H9 (cell line): Measurements from ENCODE around the gene ANAPC1. TPM values are rescaled to one million over a fixed set of nuclear protein-coding genes. Genes with fewer than 3 reads are reported as not detected.
"Not testable (repeated sequence)": the region's sequence is repeated elsewhere in the genome, so short reads cannot be mapped to it uniquely, and the experiment has no call there.

Source experiments
- DNase-seq: peaks from one replicate; pipeline ENCODE4 v3.0.0-alpha.2; 2017
- H2AFZ ChIP-seq: one replicate; pipeline ENCODE4 v1.6.1; 2013; ENCODE audit warnings: mild to moderate bottlenecking, low read length, control low read depth, moderate library complexity
- H2AK5ac ChIP-seq: 2 replicates; pipeline ENCODE4 v1.6.1; 2013; ENCODE audit warnings: low read length, control low read depth, mixed read lengths; ENCODE audit not compliant: insufficient read length
- H2BK120ac ChIP-seq: one replicate; pipeline ENCODE4 v1.6.1; 2013; ENCODE audit warnings: low read depth, mild to moderate bottlenecking, low read length, control low read depth, inconsistent platforms; ENCODE audit not compliant: poor library complexity, severe bottlenecking
- H2BK12ac ChIP-seq: 2 replicates; pipeline ENCODE4 v1.6.1; 2013; ENCODE audit warnings: low read length, control low read depth, mixed read lengths, low read depth; ENCODE audit not compliant: insufficient read length
- H2BK15ac ChIP-seq: 2 replicates; pipeline ENCODE4 v1.6.1; 2013; ENCODE audit warnings: low read depth, low read length, control low read depth
- H2BK20ac ChIP-seq: one replicate; pipeline ENCODE4 v1.6.1; 2013; ENCODE audit warnings: low read depth, mild to moderate bottlenecking, low read length, control low read depth, inconsistent platforms; ENCODE audit not compliant: poor library complexity, severe bottlenecking
- H2BK5ac ChIP-seq: 2 replicates; pipeline ENCODE4 v1.6.1; 2013; ENCODE audit warnings: low read length, control low read depth, mixed read lengths; ENCODE audit not compliant: insufficient read length
- H3K14ac ChIP-seq: 2 replicates; pipeline ENCODE4 v1.6.1; 2013; ENCODE audit warnings: low read length, control low read depth; ENCODE audit not compliant: insufficient read depth
- H3K18ac ChIP-seq: 2 replicates; pipeline ENCODE4 v1.6.1; 2013; ENCODE audit warnings: low read depth, mild to moderate bottlenecking, mixed read lengths, low read length, control low read depth; ENCODE audit not compliant: insufficient read length
- H3K23ac ChIP-seq: 2 replicates; pipeline ENCODE4 v1.6.1; 2013; ENCODE audit warnings: low read length, control low read depth, mixed read lengths, low read depth; ENCODE audit not compliant: insufficient read length
- H3K23me2 ChIP-seq: 2 replicates; pipeline ENCODE4 v1.6.1; 2013; ENCODE audit warnings: low read depth, mild to moderate bottlenecking, mixed read lengths, low read length, control low read depth; ENCODE audit not compliant: insufficient read length, poor library complexity, severe bottlenecking
- H3K27ac ChIP-seq: 2 replicates; pipeline ENCODE4 v1.5.1; 2013; ENCODE audit warnings: low read length, control low read depth, mixed read lengths, low read depth; ENCODE audit not compliant: insufficient read length
- H3K27me3 ChIP-seq: 2 replicates; pipeline ENCODE4 v1.6.1; 2013; ENCODE audit warnings: low read length, control low read depth, inconsistent platforms; ENCODE audit not compliant: insufficient read depth
- H3K4ac ChIP-seq: 2 replicates; pipeline ENCODE4 v1.6.1; 2013; ENCODE audit warnings: low read depth, mild to moderate bottlenecking, control low read depth, inconsistent platforms, low read length, moderate library complexity
- H3K4me1 ChIP-seq: 2 replicates; pipeline ENCODE4 v1.6.1; 2013; ENCODE audit warnings: low read length, control low read depth, inconsistent platforms; ENCODE audit not compliant: insufficient read depth
- H3K4me2 ChIP-seq: 2 replicates; pipeline ENCODE4 v1.6.1; 2013; ENCODE audit warnings: low read length, control low read depth, mixed read lengths; ENCODE audit not compliant: insufficient read length, insufficient read depth
- H3K56ac ChIP-seq: 2 replicates; pipeline ENCODE4 v1.6.1; 2013; ENCODE audit warnings: low read depth, mild to moderate bottlenecking, mixed read lengths, low read length, control low read depth; ENCODE audit not compliant: insufficient read length
- H3K79me1 ChIP-seq: 2 replicates; pipeline ENCODE4 v1.6.1; 2013; ENCODE audit warnings: low read depth, mild to moderate bottlenecking, moderate library complexity, low read length, control low read depth, inconsistent platforms; ENCODE audit not compliant: insufficient read depth, poor library complexity, severe bottlenecking
- H3K79me2 ChIP-seq: 2 replicates; pipeline ENCODE4 v1.6.1; 2013; ENCODE audit warnings: low read length, control low read depth, inconsistent platforms; ENCODE audit not compliant: insufficient read depth
- H3K9ac ChIP-seq: 2 replicates; pipeline ENCODE4 v1.6.1; 2013; ENCODE audit warnings: low read length, control low read depth, mixed read lengths; ENCODE audit not compliant: insufficient read length; ENCODE audit errors: extremely low read depth
- H3K9me3 ChIP-seq: one replicate; pipeline ENCODE4 v1.6.1; 2013; ENCODE audit warnings: low read depth, low read length, inconsistent platforms; ENCODE audit not compliant: control insufficient read depth
- H3T11ph ChIP-seq: one replicate; pipeline ENCODE4 v1.6.1; 2013; ENCODE audit warnings: mild to moderate bottlenecking, low read length, control low read depth, inconsistent platforms
- H4K20me1 ChIP-seq: one replicate; pipeline ENCODE4 v1.6.1; 2013; ENCODE audit not compliant: control insufficient read depth, insufficient read length, insufficient read depth
- H4K5ac ChIP-seq: 2 replicates; pipeline ENCODE4 v1.6.1; 2013; ENCODE audit warnings: low read depth, mild to moderate bottlenecking, mixed read lengths, low read length, control low read depth; ENCODE audit not compliant: insufficient read length
- H4K8ac ChIP-seq: replicated peaks from 2 replicates; pipeline ENCODE4 v1.6.1; 2013; ENCODE audit warnings: low read length, control low read depth, mixed read lengths, low read depth; ENCODE audit not compliant: insufficient read length
- H4K91ac ChIP-seq: 2 replicates; pipeline ENCODE4 v1.6.1; 2013; ENCODE audit warnings: low read depth, mild to moderate bottlenecking, moderate library complexity, mixed read lengths, low read length, control low read depth; ENCODE audit not compliant: insufficient read length
- H3K27ac Mint-ChIP-seq, 3 experiments: 2 replicates in 2 of 3; 3 replicates in 1 of 3; pipeline ENCODE4 v1.8.0; 2020 to 2021; ENCODE audit warnings: mixed read lengths in 3 of 3, mild to moderate bottlenecking in 1 of 3, moderate library complexity in 1 of 3
- H3K27me3 Mint-ChIP-seq: 2 replicates; pipeline ENCODE4 v1.8.0; 2021; ENCODE audit warnings: low read depth, mild to moderate bottlenecking, moderate library complexity, mixed read lengths
- H3K36me3 Mint-ChIP-seq, 3 experiments: 2 replicates in 2 of 3; 3 replicates in 1 of 3; pipeline ENCODE4 v1.8.0; 2020 to 2021; ENCODE audit warnings: low read depth in 3 of 3, mixed read lengths in 3 of 3; ENCODE audit not compliant: insufficient read depth in 1 of 3
- H3K4me1 Mint-ChIP-seq, 2 experiments: 2 replicates each; pipeline ENCODE4 v1.8.0; 2020; ENCODE audit warnings: mixed read lengths in 2 of 2
- H3K4me3 Mint-ChIP-seq, 2 experiments: 2 replicates in 1 of 2; 3 replicates in 1 of 2; pipeline ENCODE4 v1.8.0; 2020 to 2021; ENCODE audit warnings: mild to moderate bottlenecking in 2 of 2, mixed read lengths in 2 of 2, moderate library complexity in 1 of 2
- H3K9me3 Mint-ChIP-seq, 2 experiments: 2 replicates in 1 of 2; 3 replicates in 1 of 2; pipeline ENCODE4 v1.8.0; 2020; ENCODE audit warnings: mild to moderate bottlenecking in 2 of 2, mixed read lengths in 2 of 2, moderate library complexity in 1 of 2
- CTCF ChIP-seq: fragments of 200-600 bp; sonication (generic); conservative IDR thresholded peaks from 3 replicates; pipeline ENCODE4 v1.8.0; 2021; ENCODE audit warnings: antibody characterized with exemption, mild to moderate bottlenecking
- WGBS: extraction: QIAGEN DNeasy Blood & Tissue Kit; methylation state at CpG from one replicate; pipeline ENCODE4 v1.1.7; 2013; ENCODE audit warnings: missing lambda C conversion rate, low lambda C conversion rate, mixed read lengths; ENCODE audit not compliant: insufficient read length; ENCODE audit errors: extremely low coverage; 5-methylcytosine and 5-hydroxymethylcytosine counted together
- total RNA-seq: library from RNA; stranded (reverse); gene quantifications from 2 replicates; pipeline ENCODE4 v1.2.1, GENCODE V29; 2021

ANAPC1 gene
- total RNA-seq, 1 experiment from 2014 or later = 79.1 TPM

- H4K20me1 ChIP-seq, H2BK20ac ChIP-seq, H3K56ac ChIP-seq, H3K4ac ChIP-seq, H3K9me3 Mint-ChIP-seq, H3K9me3 ChIP-seq, H3K9ac ChIP-seq, H3K4me1 ChIP-seq, H3K4me2 ChIP-seq, H2AFZ ChIP-seq, H3K79me2 ChIP-seq, H3K18ac ChIP-seq, H2BK12ac ChIP-seq, H3K27me3 Mint-ChIP-seq, H3K4me1 Mint-ChIP-seq, H3T11ph ChIP-seq, H2BK120ac ChIP-seq, H4K8ac ChIP-seq, H3K36me3 Mint-ChIP-seq, H3K27ac Mint-ChIP-seq, H2AK5ac ChIP-seq, H3K23me2 ChIP-seq, H3K23ac ChIP-seq, H2BK5ac ChIP-seq, H3K27me3 ChIP-seq, H4K5ac ChIP-seq, H3K4me3 Mint-ChIP-seq, H3K79me1 ChIP-seq, H2BK15ac ChIP-seq, H4K91ac ChIP-seq, H3K27ac ChIP-seq, H3K14ac ChIP-seq: not testable (repeated sequence)
- TF ChIP-seq CTCF = peak; percentile 54; the same call in 2 of the 3 replicates
- DNase-seq = peak; percentile 42
- no CpG with 5 or more reads among the region's 6 CpGs for WGBS
These were observed 158.3 kb downstream of the ANAPC1 start for GRCh38 chr2:111725742-111726141.

GRCh38 chr2:111719610-111720009 is 164.4 kb downstream of the ANAPC1 start:
- not testable (repeated sequence) for H3K23ac ChIP-seq, H3K56ac ChIP-seq, H3K79me1 ChIP-seq, H3K4ac ChIP-seq, H3K9ac ChIP-seq, H2AK5ac ChIP-seq, H3K9me3 ChIP-seq, H3K27me3 ChIP-seq, H3K27me3 Mint-ChIP-seq, H3K27ac Mint-ChIP-seq, H3K36me3 Mint-ChIP-seq, H3K23me2 ChIP-seq, H3K4me2 ChIP-seq, H3K79me2 ChIP-seq, H4K8ac ChIP-seq, H3K4me1 ChIP-seq, H3T11ph ChIP-seq, H2AFZ ChIP-seq, H2BK12ac ChIP-seq, H4K91ac ChIP-seq, H2BK15ac ChIP-seq, H4K20me1 ChIP-seq, H2BK5ac ChIP-seq, H3K27ac ChIP-seq, DNase-seq, H4K5ac ChIP-seq, H3K4me1 Mint-ChIP-seq, H3K14ac ChIP-seq, H2BK120ac ChIP-seq, H2BK20ac ChIP-seq, H3K9me3 Mint-ChIP-seq, H3K4me3 Mint-ChIP-seq, H3K18ac ChIP-seq
- WGBS = no CpG with 5 or more reads among the region's 9 CpGs
